GM18519 (cell line): Measurements from ENCODE around the gene FAM131A.

Experiments used
- ATAC-seq: cut with Tn5 transposase; IDR thresholded peaks from one replicate; pipeline ENCODE4 v1.9.1; 2021; ENCODE audit warnings: mild to moderate bottlenecking, moderate library complexity; ENCODE audit not compliant: unreplicated experiment, low FRiP score

The FAM131A gene

GRCh38 chr3:184388164-184388935, 51.0 kb downstream of the FAM131A start:
- no peak for ATAC-seq

GRCh38 chr3:184388936-184389230, 51.5 kb downstream of the FAM131A start:
- no peak for ATAC-seq

- ATAC-seq = no peak
Observed at GRCh38 chr3:184389384-184389783, 52.0 kb downstream of the FAM131A start.

- ATAC-seq = no peak
Observed at GRCh38 chr3:184389935-184390528, 52.6 kb downstream of the FAM131A start.

- no peak for ATAC-seq
Observed at GRCh38 chr3:184391266-184391665, 53.9 kb downstream of the FAM131A start.

- no peak for ATAC-seq
Observed at GRCh38 chr3:184395320-184395660, 57.9 kb downstream of the FAM131A start.
